OCI-LY3 (cell line): ENCODE results near the gene TMEM120A.

Source experiments
- H2AFZ ChIP-seq: fragments of 200-600, 300-600 bp; shearing (Covaris generic); 2 replicates; pipeline ENCODE4 v1.6.0; 2014; ENCODE audit warnings: antibody characterized with exemption, low read depth, low read length
- H3K27ac ChIP-seq: fragments of 200-600, 300-600 bp; sonication (generic); 2 replicates; pipeline ENCODE4 v1.5.1; 2014; ENCODE audit warnings: mild to moderate bottlenecking, low read length, moderate library complexity, mixed read lengths
- H3K27me3 ChIP-seq: fragments of 200-600, 300-600 bp; sonication (generic); 2 replicates; pipeline ENCODE4 v1.6.1; 2014; ENCODE audit warnings: low read depth, low read length, mixed read lengths
- H3K36me3 ChIP-seq: fragments of 200-600, 300-600 bp; sonication (generic); replicated peaks from 2 replicates; pipeline ENCODE3; 2014; ENCODE audit warnings: low read depth, low read length, mixed read lengths
- H3K4me1 ChIP-seq: fragments of 300-600, 200-600 bp; sonication (generic); 2 replicates; pipeline ENCODE4 v1.6.1; 2014; ENCODE audit warnings: low read length, mixed read lengths
- H3K4me2 ChIP-seq: fragments of 200-600, 300-600 bp; sonication (generic); 2 replicates; pipeline ENCODE4 v1.6.1; 2014; ENCODE audit warnings: low read length, mixed read lengths
- H3K4me3 ChIP-seq: fragments of 300-600, 200-600 bp; sonication (generic); 2 replicates; pipeline ENCODE4 v1.5.1; 2014; ENCODE audit warnings: antibody characterized with exemption, mild to moderate bottlenecking, low read length, moderate library complexity
- H3K79me2 ChIP-seq: fragments of 300-600, 200-600 bp; shearing (Covaris generic); 2 replicates; pipeline ENCODE4 v1.6.1; 2014; ENCODE audit warnings: mild to moderate bottlenecking, low read length, mixed read lengths
- H3K9ac ChIP-seq: fragments of 300-600, 200-600 bp; shearing (Covaris generic); 2 replicates; pipeline ENCODE4 v1.6.0; 2014; ENCODE audit warnings: mild to moderate bottlenecking, low read length, moderate library complexity
- H3K9me3 ChIP-seq: fragments of 200-600, 300-600 bp; shearing (Covaris generic); 2 replicates; pipeline ENCODE4 v1.6.1; 2014; ENCODE audit warnings: low read length, mixed read lengths; ENCODE audit not compliant: insufficient read depth
- H4K20me1 ChIP-seq: fragments of 200-600, 300-600 bp; sonication (generic); 2 replicates; pipeline ENCODE4 v1.6.1; 2016; ENCODE audit warnings: low read length, mixed read lengths; ENCODE audit not compliant: insufficient read depth
- EZH2phosphoT487 ChIP-seq: fragments of 200-600 bp; shearing (Covaris generic); IDR thresholded peaks from 2 replicates; pipeline ENCODE4 v1.6.1; 2018; ENCODE audit warnings: antibody characterized with exemption, mixed run types, low read depth
- TF ChIP-seq, protein P1 (sequence below): fragments of 200-600, 300-600 bp; sonication (generic); IDR thresholded peaks from 2 replicates; pipeline ENCODE4 v1.5.1; 2014; ENCODE audit warnings: antibody characterized with exemption, low read length, low read depth

The TMEM120A gene

DNA sequence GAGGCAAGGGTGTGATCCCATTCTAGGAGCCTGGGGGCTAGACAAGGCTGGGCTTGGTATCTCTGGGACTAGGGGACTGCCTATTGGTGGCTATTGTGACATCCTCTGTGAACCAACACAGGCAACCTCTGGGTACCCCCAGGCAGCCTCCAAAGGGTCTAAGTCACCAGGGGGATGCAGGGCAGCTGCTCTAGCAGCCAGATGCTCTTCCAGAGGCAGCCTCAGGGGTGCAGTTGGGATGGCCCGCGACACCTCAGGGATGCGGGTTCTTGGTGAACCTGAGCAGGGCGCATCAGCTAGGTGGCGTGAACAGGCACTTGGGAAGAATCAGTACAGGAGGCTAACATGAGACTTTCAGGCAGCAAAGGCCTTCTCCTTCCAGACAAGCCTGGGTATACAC, 1.6 kb upstream of the TMEM120A start:
- Histone ChIP-seq H3K4me1 (peaks cover 3% of the 10 kb centered on the region; the same call in 1 of the 2 replicates), H3K27me3 (no peaks in the 10 kb centered on the region), H2AFZ (no peak overlapping the region), H4K20me1 (no peaks in the 10 kb centered on the region), H3K9me3 (no peaks in the 10 kb centered on the region), H3K36me3 (no peaks in the 10 kb centered on the region), H3K79me2 (no peaks in the 10 kb centered on the region), H3K4me2 (no peak overlapping the region), H3K27ac (no peak overlapping the region), H3K4me3 (no peak overlapping the region), H3K9ac (no peak overlapping the region)
- TF ChIP-seq, protein P1, sequence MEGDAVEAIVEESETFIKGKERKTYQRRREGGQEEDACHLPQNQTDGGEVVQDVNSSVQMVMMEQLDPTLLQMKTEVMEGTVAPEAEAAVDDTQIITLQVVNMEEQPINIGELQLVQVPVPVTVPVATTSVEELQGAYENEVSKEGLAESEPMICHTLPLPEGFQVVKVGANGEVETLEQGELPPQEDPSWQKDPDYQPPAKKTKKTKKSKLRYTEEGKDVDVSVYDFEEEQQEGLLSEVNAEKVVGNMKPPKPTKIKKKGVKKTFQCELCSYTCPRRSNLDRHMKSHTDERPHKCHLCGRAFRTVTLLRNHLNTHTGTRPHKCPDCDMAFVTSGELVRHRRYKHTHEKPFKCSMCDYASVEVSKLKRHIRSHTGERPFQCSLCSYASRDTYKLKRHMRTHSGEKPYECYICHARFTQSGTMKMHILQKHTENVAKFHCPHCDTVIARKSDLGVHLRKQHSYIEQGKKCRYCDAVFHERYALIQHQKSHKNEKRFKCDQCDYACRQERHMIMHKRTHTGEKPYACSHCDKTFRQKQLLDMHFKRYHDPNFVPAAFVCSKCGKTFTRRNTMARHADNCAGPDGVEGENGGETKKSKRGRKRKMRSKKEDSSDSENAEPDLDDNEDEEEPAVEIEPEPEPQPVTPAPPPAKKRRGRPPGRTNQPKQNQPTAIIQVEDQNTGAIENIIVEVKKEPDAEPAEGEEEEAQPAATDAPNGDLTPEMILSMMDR, result no peak
- TF ChIP-seq EZH2phosphoT487, result no peak

DNA sequence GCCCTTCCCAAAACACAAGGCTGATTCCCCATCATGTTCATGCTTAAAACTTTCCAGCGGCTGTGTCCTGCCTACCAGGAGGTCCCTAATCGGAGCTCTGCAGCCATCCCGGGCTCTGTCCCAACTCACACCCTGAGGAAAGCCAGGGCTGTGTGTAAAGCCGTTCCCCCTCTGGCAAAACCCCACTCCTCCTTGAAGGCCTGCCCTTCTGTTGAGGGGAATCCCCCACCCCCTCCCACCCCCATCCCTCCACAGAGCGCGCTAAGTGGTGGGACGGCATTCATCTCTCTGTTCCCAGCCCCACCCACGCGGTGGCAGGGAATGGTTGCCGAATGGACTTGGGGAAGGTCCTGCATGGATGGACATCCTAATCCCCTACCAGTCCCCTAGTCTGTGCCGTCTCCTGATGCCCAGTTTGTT, 667 bp upstream of the TMEM120A start:
- H3K79me2 ChIP-seq, result no peaks in the 10 kb centered on the region
- H3K4me3 ChIP-seq, result peak overlapping the region; percentile 96
- peaks cover 6% of the 10 kb centered on the region; the same call in 1 of the 2 replicates for H3K4me1 ChIP-seq
- H3K27ac ChIP-seq, result no peak overlapping the region
- no peaks in the 10 kb centered on the region for H4K20me1 ChIP-seq
- no peaks in the 10 kb centered on the region for H3K36me3 ChIP-seq
- peak overlapping the region; percentile 55; the same call in 1 of the 2 replicates for H2AFZ ChIP-seq
- peak overlapping the region; percentile 42; the same call in 1 of the 2 replicates for H3K9ac ChIP-seq
- H3K27me3 ChIP-seq, result no peaks in the 10 kb centered on the region
- H3K4me2 ChIP-seq, result peak overlapping the region; percentile 74
- TF ChIP-seq, protein P1, result no peak
- no peak for TF ChIP-seq EZH2phosphoT487
- H3K9me3 ChIP-seq, result no peaks in the 10 kb centered on the region

GRCh38 chr7:75993689-75994387, 557 bp downstream of the TMEM120A start:
- peaks cover 17% of the 10 kb centered on the region for H3K4me1 ChIP-seq
- peak overlapping the region; percentile 96 for H3K4me3 ChIP-seq
- no peaks in the 10 kb centered on the region for H4K20me1 ChIP-seq
- H3K4me2 ChIP-seq, result peak overlapping the region; percentile 74
- no peak for TF ChIP-seq EZH2phosphoT487
- TF ChIP-seq, protein P1, result no peak
- no peaks in the 10 kb centered on the region for H3K79me2 ChIP-seq
- H3K9me3 ChIP-seq, result no peaks in the 10 kb centered on the region
- no peak overlapping the region for H3K27ac ChIP-seq
- H2AFZ ChIP-seq, result no peak overlapping the region
- H3K27me3 ChIP-seq, result no peaks in the 10 kb centered on the region
- H3K36me3 ChIP-seq, result no peaks in the 10 kb centered on the region
- peak overlapping the region; percentile 64 for H3K9ac ChIP-seq

GRCh38 chr7:75992083-75992755, 2.2 kb downstream of the TMEM120A start:
- Histone ChIP-seq H3K9ac (no peak overlapping the region), H4K20me1 (no peaks in the 10 kb centered on the region), H3K27me3 (no peaks in the 10 kb centered on the region), H3K9me3 (no peaks in the 10 kb centered on the region), H3K4me3 (no peak overlapping the region), H3K79me2 (no peaks in the 10 kb centered on the region), H3K4me2 (no peak overlapping the region), H3K27ac (no peak overlapping the region), H3K36me3 (no peaks in the 10 kb centered on the region), H2AFZ (no peak overlapping the region), H3K4me1 (peaks cover 24% of the 10 kb centered on the region)
- no peak for TF ChIP-seq EZH2phosphoT487
- TF ChIP-seq, protein P1, result no peak
